Activated CD4-positive, alpha-beta T cell treated with anti-CD3 and anti-CD28 coated beads for 4 hours (primary cell): ENCODE measurements around the gene SHROOM2.

Experiments used
- DNase-seq, 2 donors: peaks; one replicate each; pipeline ENCODE4 v3.0.0-alpha.2; 2020

Gene SHROOM2

DNA sequence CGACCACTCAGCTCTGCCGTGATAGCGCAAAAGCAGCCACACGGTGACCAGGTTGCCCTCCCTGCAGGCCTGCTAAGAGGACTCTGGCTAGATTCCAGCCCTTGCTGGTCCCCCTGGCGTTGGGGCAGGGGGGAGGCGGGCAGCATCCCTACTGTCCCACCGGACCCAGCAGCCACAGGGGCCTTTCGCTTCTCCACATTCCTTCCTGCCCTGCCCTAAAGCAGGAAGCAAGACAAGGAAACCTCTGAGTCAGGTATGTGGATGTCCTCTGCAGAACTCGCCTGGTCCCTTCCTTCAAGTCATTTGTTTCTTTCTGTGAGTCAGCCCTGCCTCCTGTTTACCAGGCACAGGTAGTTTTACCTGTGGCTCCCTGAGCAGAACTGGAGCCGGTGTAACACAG is 120.7 kb downstream of the SHROOM2 start:
- no peak for DNase-seq

- DNase-seq = no peak
These were observed 121.6 kb downstream of the SHROOM2 start for GRCh38 chrX:9907645-9908387.

GRCh38 chrX:9909254-9909653 is 123.0 kb downstream of the SHROOM2 start:
- no peak for DNase-seq

DNA sequence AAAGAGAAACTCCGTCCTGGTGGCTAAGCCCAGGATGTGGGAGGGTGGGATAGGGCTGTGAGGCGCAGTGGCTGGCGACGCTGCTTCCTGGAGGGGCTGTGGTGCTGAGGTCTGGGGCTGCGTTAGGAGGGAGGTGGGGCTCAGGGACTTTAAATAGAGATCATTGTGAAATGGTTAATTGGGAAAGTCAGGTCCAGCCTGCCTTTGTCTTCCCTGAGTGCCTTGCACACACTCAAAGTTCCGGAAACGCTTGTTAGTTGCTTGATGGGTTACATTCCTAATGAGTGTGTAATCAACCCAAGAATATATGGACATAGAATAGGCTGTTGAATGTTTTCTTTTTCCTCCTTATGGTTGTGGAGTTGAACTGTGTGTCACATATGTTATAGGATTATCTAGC is 125.3 kb downstream of the SHROOM2 start:
- no peak for DNase-seq

- no peak for DNase-seq
These were observed 126.3 kb downstream of the SHROOM2 start for GRCh38 chrX:9912351-9913145.

DNA sequence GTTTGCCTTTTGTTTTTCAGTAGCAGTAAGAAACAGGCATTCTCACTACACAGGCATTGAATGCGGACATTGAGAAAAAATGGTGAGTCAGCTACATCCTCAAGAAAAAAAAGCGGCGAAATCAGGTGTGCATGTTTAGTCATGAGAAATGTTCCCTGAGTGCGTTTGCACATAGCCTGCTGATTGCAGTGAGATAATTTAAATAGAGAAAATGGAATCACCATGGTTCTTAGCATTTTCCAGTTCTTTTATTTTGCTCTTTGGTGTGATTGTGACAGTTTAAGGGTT is 126.9 kb downstream of the SHROOM2 start:
- no peak for DNase-seq

DNA sequence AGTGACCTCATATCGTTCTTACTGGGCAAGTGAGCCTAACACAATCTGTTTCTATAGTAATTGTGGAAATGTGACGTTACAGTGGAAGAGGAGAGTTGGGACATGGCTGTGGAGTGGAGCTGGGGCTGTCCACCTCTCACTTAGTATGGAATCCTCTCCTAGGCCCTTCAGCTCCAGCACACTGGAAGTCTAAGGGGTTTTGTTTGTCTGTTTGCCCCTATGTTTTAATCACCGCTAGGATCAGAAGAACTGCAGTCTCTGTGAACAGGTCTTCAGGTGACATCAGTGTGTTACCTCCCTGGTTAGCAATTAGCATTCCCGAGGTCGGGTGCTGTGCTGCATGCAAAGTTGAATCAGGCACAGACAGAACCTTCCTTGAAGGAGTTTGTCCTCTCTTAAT is 131.6 kb downstream of the SHROOM2 start:
- no peak for DNase-seq

DNA sequence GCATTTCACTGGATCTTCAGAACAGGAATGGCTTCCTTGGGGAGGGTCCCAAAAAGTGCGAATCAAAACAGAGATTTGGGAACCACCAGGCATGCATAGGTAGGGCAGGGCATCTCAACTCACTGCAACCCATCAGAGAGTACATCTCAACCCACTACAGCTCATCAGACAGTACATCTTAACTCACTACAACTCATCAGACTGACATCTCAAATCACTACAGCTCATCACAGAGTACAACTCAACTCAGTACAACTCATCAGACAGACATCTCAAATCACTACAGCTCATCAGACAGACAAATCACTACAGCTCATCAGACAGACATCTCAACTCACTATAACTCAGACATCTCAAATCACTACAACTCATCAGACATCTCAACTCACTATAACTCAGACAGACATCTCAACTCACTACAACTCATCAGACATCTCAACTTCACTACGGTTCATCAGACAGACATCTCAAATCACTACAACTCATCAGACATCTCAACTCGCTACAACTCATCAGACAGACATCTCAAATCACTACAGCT is 133.5 kb downstream of the SHROOM2 start:
- DNase-seq = no peak

DNA sequence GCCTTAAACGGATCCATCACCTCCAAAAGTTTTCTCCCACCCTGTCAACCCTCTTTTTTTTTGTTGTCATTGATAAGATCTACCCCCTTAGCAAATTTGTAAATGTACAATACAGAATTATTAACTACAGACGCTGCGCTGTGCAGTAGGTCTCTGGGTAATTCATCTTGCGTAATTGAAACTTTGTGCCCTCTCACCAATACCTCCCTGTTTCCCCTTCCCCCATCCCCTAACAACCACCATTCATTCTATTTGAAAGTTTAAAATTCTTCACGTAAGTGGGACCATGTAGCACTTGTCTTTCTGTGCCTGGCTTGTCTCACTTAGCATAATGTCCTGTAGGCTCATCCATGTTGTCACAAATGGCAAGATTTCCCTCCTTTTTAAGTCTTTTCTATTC is 135.2 kb downstream of the SHROOM2 start:
- no peak for DNase-seq

GRCh38 chrX:9923357-9923756 is 137.1 kb downstream of the SHROOM2 start:
- DNase-seq = no peak

GRCh38 chrX:9926002-9926401 is 139.8 kb downstream of the SHROOM2 start:
- no peak for DNase-seq

- no peak for DNase-seq
These were observed 141.7 kb downstream of the SHROOM2 start for GRCh38 chrX:9927698-9928482.

GRCh38 chrX:9935436-9935835 is 149.2 kb downstream of the SHROOM2 start:
- no peak for DNase-seq

- no peak for DNase-seq
These were observed 151.5 kb downstream of the SHROOM2 start for GRCh38 chrX:9937761-9938160.

GRCh38 chrX:9938516-9938915 is 152.3 kb downstream of the SHROOM2 start:
- no peak for DNase-seq

- DNase-seq = no peak
These were observed 154.2 kb downstream of the SHROOM2 start for GRCh38 chrX:9940421-9940820.

- DNase-seq = peak; percentile 14 to 32
These were observed 155.9 kb downstream of the SHROOM2 start for GRCh38 chrX:9942086-9942485.

GRCh38 chrX:9943420-9943819 is 157.2 kb downstream of the SHROOM2 start:
- DNase-seq = no peak

DNA sequence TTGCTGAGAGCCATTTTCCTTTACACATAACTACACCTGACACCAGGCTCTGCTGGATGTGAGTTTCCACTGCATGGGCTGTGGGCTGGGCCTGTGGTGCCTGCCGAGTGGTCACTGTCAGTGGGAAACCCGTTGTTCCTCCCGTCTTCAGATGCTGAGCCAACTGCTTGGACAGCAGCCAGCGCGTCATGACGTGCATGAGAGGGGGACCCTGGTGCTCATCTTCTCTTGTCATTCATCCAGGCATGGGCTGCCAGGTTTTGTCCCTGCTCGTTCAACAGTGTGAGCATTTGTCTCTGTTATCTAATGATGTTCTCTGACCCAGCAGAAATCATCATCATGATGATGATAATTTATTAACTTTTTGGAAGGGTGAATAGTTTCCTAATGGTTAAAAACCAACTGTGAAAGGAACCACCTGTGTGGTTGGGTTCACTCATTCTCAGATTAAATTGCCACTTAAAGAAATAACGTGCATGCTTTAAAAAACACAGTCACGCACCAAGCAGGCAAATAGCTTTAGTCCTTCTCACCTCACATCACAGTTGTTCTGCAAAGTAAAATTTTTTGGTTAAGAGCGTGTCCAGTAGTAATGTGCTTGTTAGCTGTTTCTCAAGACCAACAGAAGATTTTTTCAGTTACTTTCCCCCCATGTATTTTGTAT is 161.0 kb downstream of the SHROOM2 start:
- DNase-seq = no peak

GRCh38 chrX:9948406-9948805 is 162.2 kb downstream of the SHROOM2 start:
- DNase-seq = no peak

- DNase-seq = no peak
These were observed 166.1 kb downstream of the SHROOM2 start for GRCh38 chrX:9952300-9952699.

GRCh38 chrX:9953396-9953795 is 167.2 kb downstream of the SHROOM2 start:
- DNase-seq = no peak

GRCh38 chrX:9955506-9955905 is 169.3 kb downstream of the SHROOM2 start:
- DNase-seq = no peak
